Measurements from ENCODE around the gene GRIN3B.
"Not testable (repeated sequence)": the region's sequence is repeated elsewhere in the genome, so short reads cannot be mapped to it uniquely, and the experiment has no call there.

GRIN3B gene, protein sequence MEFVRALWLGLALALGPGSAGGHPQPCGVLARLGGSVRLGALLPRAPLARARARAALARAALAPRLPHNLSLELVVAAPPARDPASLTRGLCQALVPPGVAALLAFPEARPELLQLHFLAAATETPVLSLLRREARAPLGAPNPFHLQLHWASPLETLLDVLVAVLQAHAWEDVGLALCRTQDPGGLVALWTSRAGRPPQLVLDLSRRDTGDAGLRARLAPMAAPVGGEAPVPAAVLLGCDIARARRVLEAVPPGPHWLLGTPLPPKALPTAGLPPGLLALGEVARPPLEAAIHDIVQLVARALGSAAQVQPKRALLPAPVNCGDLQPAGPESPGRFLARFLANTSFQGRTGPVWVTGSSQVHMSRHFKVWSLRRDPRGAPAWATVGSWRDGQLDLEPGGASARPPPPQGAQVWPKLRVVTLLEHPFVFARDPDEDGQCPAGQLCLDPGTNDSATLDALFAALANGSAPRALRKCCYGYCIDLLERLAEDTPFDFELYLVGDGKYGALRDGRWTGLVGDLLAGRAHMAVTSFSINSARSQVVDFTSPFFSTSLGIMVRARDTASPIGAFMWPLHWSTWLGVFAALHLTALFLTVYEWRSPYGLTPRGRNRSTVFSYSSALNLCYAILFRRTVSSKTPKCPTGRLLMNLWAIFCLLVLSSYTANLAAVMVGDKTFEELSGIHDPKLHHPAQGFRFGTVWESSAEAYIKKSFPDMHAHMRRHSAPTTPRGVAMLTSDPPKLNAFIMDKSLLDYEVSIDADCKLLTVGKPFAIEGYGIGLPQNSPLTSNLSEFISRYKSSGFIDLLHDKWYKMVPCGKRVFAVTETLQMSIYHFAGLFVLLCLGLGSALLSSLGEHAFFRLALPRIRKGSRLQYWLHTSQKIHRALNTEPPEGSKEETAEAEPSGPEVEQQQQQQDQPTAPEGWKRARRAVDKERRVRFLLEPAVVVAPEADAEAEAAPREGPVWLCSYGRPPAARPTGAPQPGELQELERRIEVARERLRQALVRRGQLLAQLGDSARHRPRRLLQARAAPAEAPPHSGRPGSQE

DNA sequence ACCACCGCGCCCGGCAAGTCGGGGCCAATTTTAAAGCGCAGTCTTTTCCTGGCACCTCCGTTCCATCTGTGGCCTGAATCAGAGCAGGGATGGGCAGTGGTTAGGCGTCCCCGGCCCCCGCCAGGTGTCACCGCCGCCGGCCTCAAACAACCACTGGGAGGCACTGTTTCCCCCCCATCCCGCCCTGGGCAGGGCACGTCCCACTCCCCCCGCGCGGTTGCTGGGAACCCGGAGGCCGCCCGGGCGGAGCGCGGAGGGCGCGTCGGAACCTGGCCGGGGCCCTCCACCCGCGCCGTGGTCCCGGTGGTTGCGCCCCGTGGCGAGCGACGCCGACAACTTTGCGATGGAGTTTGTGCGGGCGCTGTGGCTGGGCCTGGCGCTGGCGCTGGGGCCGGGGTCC, at the start of gene GRIN3B:
Gene GRIN3B, plus strand, starts transcription at position 325 of the 400 bp plus-strand sequence. Its CDS starts 19 bp downstream, at position 344.
- peak; percentile 61 for DNase-seq

DNA sequence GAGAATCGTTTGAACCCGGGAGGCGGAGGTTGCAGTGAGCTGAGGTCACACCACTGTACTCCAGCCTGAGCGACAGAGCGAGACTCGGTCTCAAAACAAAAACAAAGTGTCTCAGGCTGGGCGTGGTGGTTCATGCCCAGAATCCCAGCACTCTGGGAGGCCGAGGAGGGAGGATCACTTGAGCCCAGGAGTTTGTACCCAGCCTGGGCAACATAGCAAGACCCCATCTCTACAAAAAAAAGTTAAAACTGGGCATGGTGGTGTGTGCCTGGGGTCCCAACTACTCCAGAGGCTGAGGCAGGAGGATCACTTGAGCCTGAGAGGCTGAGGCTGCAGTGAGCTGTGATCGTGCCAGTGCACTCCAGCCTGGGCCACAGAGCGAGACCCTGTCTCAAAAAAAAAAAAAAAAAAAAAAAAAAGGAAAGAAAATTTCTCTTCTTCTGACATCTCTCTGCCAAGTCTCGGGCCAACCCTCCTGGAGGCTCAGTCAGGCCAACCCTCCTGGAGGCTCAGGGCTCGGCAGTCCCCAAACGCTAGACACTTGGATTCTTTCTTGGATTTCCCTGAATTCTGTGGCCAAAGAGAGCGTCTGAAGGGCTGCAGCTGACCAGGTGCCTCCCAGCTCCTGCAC, 48.1 kb upstream of the GRIN3B start:
- no peak for DNase-seq

DNA sequence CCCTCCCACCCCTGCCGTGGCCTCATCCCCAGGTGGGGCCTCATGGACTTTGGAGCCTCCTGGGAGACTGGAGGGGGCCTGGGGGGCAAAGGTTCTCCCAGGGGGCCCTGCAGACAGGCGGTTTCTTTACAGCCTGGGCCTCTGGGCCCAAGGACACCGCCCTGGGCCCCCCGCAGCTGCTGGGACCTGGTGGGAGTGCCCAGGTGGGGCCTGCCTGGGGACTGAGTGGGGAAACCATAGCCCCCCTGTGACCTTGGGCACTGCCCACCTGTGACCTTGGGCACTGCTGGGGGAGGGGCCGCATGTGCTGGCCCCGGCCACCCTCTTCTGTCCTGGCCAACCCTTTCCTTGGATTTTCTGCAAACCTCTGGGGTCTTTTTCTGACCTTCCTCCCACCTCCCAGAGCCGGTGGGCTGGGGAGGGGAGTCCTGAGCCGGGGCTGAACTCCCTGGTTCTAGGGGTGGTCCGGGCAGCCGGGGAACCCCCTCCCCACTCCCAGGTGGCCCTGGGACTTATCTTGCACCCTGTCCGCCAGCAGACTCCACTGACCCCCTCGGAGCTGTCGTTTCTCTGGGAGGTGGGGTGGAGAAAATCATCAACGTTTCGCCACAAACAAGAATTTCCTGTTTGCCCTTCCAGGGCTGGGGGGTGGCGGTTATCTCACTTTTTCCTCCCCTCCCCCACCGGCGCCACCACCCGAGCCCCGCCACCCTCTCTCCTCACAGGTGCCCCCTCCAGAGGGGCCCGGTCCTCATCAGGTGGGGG, 47.4 kb upstream of the GRIN3B start:
- no peak for DNase-seq

DNA sequence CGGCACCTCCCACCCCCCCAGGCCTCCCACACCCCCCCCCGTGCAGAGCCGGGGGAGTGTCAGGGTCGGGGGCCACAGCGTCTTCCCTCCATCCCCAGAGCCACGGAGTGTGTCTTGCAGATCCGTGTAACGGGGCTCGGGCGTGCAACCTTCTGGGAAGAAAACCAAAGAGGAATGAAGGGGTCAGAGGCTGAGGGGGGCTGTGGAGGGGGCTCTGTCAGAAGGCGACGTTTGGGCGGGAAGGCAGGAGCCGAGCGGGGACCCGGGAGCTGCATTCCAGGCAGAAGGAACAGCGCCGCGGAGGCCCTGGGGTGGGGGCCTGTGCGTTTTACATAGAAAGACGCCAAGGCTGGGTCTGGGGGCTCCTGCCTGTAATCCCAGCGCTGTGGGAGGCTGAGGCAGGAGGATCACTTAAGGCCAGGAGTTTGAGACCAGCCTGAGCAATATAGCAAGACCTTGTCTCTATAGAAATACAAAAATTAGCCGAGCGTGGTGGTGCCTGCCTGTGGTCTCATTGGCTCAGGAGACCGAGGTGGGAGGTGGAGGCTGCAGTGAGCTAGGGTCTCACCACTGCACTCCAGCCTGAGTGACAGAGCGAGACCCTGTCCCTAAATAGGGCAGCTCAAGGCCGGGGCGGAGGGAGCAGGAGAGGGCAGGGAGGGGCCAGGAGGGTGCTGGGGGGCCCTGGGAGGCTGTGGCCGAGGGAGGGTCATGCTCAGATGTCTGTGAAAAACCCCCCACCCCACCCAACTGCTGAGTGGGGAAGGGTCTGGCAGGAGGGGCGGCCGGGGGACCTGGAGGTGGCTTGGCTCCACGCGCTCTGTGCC, 46.6 kb upstream of the GRIN3B start:
- no peak for DNase-seq

DNA sequence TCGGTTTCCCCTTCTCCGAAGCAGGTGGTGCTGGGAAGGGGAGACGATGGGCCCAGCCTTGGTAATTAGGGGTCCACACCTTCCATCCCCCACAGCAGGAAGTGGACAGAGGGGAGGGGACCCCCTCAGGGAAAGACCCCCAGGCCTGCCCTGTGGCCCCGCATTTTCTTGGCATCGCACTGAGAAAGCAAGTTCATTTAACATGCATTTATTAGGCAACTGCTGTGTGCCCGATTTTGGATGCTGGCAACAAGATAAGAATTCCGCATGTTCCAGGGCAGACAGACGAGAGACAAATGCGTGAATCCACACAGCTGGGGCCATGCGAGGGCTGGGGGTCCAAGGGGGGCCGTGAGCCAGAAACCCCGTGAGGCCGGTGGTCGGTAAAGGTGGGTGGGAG, 45.9 kb upstream of the GRIN3B start:
- no peak for DNase-seq

DNA sequence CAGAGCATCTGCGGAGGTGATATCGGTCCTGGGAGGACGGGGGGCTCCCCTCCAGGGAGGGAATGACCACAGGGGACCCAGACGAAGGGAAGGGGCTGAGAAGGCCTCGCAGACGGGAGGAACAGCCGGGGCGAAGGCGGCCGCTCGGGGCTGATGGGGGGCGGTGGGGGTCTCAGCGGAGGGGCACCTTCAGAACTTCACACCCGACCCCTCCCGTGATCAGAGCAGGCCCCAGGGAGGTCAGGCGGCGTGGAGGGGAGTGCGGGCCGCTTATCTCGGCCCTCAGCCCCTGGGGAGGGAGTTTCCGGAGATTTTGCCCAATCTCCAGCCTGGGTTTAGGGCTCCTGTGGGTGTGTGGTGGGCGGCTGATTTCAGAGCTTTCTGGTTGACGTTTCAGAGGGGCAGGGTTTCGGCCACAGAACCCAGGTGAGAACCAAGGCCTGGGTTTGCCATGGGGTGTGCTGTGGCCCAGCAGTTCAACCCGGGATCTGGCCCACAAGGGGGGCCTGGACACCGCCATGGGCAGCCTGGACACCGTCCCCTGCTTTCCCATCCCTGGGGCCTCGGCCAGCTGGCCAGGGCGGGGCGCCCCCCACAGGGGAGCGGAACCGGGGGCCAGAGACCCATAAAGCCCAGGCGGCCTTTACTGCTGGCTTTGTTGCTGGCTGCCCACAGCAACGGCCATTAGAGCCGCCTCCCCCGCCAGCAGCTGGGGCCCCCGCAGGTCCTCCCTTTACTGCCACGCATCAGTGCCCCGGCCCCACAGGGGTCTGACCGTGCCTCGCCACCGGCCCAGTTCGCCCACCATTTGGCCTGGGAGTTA, 45.3 kb upstream of the GRIN3B start:
- DNase-seq, result no peak

DNA sequence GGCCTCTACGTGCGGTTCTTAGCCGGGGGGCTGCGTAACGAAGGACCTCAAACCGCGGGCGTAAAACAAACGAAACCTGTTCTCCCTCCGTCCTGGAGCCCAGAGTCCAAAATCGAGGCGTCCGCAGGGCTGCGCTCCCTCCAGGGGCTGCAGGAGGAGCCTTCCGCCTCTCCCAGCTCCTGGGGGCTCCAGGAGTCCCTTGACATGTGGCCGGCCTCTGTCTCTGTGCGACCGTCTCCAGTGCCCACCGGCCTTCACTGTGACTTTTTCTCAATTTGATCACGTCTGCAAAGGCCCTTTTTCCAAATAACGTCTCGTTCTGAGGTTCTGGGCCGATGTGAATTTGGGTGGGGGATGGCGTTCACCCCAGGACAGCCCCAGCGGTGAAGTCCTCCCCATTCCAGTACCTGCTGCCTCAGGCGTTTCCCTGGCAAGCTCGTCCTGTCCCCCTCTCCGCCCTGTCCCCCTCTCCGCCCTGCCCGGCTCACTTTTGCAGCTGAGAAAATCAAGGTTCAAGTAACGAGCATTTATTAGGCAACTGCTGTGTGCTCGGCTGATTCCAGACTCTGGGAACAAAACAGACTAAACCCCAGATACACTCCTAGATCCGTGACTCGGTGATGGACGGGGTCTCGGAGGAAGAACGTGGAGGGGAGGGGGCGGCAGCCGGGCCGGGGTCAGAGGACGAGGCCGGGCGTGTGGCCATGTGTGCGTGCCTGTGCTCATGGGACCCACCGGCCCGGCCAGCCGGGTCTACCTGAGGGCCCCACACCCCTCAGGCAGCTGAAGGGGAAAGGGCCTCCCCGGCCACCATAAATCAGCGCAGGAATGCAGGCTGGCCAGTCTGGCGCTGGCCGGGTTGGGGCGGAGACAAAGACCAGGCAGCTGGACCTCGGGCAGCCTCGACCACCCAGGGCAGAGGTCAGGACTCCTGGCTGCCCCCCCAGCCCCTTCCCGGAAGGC, 44.1 kb upstream of the GRIN3B start:
- no peak for DNase-seq

DNA sequence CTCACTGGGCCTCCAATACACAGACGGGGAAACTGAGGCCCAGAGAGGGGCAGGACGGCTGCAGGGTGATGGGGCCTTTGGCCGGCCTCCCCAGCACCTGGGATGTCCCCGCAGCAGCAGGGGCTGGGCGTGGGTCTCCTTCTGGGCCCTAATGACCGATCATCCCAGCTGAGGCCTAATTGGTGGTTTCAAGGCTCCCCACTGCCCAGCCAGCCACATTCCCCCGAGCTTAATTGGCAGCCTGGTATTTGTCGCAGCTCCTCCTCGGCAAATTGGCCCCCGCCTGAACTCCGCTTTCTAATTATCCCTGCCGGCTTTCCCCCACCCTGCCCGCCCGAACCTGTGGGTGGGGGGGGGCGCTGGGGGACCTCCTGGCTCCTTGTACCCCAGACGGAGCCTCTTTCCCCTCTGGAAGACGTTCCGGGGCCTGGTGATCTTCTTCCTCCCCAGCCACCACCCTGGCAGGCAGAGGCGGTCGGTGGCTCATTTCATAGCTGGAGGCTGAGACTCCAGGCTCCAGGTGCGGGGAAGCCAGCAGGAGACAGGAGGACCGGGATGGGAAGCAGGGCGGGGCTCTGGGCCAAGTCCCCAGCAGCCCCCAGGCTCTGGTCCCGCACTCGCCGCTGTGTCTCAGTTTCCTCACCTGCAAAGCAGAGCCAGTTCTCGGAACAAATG, 43.3 kb upstream of the GRIN3B start:
- DNase-seq, result no peak

DNA sequence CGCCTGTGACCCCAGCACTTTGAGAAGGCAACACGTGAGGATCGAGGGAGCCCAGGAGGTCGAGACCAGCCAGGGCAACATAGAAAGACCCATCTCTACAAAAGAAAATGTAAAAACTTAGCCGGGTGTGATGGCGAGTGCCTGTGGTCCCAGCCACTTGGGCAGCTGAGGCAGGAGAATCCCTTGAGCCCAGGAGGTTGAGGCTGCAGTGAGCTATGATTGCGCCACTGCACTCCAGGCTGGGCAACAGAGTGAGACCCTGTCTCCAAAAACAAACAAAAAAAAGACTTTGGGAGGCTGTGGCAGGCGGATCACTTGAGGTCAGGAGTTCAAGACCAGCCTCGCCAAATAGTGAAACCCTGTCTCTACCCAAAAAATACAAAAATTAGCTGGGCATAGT, 42.6 kb upstream of the GRIN3B start:
- not testable (repeated sequence) for DNase-seq

DNA sequence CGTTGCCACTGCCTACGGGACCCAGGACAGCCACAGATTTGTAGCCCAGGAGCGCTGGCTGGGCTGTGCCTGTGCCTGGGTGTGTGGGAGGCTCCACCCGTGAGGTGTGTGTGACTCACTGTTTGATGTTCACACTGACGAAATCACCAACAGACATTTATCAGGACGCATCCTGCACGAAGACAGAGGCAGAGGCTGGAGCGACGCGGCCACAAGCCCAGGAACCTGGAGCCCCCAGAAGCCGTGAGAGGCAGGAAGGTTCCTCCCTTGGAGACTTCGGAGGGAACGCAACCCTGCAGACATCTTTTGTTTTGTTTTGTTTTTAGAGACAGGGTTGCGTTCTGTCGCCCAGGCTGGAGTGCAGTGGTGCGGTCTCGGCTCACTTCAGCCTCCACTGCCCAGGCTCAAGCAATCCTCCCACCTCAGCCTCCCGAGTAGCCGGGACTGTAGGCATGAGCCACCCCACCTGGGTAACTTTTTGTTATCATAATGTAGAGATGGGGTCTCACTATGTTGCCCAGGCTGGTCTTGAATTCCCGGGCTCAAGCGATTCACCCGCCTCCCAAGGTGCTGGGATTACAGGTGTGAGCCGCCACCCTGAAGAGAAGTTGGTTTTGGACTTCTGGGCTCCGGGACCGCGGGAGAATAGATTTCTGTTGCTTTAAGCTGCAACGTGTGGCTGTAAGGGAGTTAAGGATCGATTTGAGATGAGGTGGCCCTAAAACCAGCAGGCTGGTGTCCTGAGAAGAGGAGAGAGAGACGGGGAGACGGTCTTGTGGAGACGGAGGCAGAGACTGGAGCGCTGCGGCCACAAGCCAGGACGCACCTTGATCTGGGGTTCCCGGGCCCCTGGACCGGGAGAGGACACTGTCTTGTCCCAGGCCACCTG, 41.0 kb upstream of the GRIN3B start:
- DNase-seq, result no peak

DNA sequence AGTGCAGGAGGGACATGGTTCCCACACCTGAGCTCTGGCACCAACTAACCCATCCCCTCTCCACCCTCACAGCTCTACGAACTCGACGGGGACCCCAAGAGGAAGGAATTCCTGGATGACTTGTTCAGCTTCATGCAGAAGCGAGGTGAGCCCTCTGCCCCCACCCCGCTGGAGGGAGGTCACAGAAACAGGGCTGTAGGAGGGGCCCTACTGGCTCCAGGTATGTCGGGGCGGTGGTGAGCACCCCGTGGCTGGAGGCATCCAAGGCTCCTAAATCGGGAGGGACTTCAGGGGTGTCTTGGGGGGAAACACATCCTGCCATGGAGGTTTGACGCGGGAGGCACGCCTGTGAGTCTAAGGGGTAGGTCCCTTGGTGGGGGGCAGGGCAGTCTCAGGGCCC, 40.2 kb upstream of the GRIN3B start:
- no peak for DNase-seq

DNA sequence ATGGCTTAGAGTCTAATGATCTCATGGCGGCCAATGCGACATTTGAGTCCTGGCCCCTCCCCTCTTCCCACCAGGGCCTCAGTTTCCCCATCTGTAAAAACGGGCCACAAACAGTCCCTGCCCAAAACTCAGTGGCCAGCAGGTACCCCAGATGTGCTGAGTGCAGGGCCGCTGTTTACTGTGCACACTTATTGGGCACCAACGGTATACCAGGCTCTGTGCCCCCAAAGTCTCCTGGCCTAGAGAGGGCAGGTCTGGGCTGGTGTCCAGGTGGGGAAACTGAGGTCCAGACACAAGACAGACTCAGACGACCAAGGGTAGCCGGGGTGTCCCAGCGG, 39.6 kb upstream of the GRIN3B start:
- no peak for DNase-seq

DNA sequence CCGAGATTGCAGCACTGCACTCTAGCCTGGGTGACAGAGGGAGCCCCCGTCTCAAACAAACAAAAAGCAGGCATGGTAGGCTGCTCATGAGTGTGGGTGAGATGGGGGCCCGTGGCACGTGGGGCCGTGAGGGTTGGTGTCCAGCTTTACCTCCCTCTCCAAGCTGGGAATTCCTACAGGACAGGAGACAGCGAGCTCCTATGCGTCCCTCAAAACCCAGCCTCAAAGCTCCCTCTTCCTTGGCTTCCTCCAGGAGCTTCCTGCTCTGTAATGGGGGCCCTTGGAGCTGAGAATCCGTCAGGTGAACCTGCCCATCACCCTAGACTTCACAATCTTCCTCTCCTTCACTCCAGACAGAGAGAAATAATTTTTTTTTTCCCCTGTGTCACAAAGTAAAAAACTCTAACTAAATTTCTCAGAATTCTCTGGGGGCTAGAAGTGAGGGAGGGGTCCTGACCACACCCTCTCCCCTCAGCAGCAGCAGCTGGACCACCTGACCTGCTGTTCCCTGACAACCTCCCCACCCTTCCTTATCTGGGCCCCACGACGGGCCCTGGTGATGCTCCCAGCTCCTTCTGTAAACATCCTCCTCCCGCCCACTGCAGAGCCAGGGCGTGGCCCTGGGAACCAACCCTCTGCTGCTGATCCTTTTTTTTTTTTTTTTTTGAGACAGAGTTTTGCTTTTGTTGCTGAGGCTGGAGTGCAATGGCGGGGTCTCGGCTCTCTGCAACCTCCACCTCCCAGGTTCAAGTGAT, 38.2 kb upstream of the GRIN3B start:
- no peak for DNase-seq

DNA sequence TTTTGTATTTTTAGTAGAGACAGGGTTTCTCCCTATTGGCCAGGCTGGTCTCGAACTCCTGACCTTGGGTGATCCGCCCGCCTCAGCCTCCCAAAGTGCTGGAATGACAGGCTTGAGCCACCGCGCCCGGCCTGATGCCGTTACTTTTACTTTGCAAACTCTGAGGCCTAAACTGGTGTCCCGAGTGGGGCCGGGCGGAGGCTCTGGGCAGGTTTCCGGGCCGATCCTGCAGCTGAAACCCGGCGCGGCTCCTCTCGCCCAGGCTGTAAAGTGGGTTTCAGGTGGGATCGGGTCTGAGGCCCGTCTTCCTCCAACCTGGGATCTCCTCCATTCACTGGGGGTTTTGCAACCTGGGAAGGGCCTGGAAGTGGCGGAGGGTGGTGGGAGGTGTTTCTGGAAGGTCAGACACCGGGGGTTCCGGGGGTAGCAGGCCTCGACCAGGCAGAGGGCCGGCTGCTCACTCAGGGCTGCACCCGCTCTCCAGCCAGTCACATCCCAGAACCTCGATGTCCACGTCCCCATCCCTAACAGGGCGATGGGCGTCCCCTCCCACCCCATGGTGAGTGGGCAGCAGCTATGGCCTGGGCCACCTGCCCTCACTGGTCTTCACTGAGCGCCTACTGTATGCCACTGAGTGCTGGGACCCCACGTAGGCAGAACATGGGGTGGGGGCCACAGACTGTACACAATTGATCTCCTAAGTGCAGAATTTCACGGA, 37.4 kb upstream of the GRIN3B start:
- DNase-seq, result no peak

DNA sequence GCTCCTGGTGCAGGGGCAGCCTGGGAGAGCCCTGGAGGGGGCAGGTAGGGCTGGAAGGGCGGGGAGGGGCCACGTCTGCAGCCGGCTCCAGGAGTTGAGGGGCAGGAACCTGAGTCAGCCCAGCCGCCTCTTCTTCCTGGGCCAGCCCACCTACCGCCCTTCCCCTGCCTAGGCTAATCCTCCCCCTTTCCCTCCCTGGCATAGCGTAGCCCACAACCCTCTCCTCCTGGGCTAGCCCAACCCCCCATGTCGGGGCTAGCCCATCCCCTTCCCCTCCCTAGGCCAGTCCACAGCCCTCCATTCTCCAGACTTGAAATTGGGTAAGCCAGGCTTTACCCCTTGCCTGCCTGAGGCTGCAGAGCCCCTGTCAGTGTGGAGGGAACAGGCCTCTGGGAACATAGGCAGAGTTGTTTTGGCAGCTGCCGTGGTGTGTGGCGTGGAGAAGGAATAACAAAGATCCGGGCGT, 36.7 kb upstream of the GRIN3B start:
- no peak for DNase-seq

DNA sequence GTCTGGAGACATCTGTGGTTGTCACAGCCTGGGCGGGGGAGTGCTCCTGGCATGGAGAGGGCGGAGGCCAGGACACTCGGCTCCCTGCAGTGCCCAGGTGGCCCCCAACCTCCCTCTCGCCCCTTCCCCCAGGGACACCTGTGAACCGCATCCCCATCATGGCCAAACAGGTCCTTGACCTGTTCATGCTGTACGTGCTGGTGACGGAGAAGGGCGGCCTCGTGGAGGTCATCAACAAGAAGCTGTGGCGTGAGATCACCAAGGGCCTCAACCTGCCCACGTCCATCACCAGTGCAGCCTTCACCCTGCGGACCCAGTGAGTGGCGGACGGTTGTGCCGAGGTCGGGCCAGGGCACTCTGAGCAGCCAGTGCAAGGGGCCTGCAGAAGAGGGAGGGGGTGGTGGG, 36.1 kb upstream of the GRIN3B start:
- DNase-seq, result no peak

Measured in CD4-positive, alpha-beta T cell treated with Interleukin-15 for 1 hour (primary cell).